ENCODE data around the gene PTAFR.

DNA sequence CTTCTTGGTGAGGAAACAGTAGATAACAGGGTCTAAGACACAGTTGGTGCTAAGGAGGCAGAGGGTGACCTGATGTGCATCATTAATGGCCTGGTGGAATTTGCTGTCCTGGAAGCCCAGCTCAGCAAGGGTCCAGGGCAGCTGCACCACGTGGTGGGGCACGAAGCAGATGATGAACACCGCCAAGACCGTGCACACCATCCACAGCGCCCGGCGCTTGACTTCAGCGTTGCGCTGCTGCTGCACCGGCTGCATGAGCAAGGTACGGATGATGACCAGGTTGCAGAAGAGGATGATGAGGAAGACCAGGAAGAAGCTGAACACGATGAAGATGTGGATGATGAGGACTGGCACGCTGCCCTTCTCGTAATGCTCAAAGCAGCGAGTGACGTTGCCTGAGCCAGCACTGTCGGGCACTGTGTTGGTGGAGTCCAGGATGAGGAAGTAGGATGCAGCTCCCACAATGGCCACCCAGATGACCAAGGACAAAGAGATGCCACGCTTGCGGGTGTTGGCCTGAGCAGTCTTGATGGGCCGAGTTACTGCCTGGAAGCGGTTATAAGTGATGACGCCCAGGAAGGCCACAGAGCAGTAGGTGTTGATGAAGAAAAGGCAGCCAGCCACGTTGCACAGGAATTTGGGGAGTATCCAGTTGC is 26.2 kb downstream of the PTAFR start:
- TF ChIP-seq, protein P1, sequence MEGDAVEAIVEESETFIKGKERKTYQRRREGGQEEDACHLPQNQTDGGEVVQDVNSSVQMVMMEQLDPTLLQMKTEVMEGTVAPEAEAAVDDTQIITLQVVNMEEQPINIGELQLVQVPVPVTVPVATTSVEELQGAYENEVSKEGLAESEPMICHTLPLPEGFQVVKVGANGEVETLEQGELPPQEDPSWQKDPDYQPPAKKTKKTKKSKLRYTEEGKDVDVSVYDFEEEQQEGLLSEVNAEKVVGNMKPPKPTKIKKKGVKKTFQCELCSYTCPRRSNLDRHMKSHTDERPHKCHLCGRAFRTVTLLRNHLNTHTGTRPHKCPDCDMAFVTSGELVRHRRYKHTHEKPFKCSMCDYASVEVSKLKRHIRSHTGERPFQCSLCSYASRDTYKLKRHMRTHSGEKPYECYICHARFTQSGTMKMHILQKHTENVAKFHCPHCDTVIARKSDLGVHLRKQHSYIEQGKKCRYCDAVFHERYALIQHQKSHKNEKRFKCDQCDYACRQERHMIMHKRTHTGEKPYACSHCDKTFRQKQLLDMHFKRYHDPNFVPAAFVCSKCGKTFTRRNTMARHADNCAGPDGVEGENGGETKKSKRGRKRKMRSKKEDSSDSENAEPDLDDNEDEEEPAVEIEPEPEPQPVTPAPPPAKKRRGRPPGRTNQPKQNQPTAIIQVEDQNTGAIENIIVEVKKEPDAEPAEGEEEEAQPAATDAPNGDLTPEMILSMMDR (IDR thresholded peaks at IDR 0.05): no peak
- no peak for TF ChIP-seq POLR2AphosphoS5 (IDR thresholded peaks at IDR 0.05; ENCODE audit: insufficient read depth in 1 of 2, low read depth in 1 of 2)
